GM18873 (cell line): Measurements from ENCODE around the gene NCLN.

Experiments used
- ATAC-seq: cut with Tn5 transposase; IDR thresholded peaks from one replicate; pipeline ENCODE4 v1.9.1; 2021; ENCODE audit warnings: mild to moderate bottlenecking, moderate library complexity, moderate number of reproducible peaks; ENCODE audit not compliant: unreplicated experiment, low FRiP score

The NCLN gene, protein sequence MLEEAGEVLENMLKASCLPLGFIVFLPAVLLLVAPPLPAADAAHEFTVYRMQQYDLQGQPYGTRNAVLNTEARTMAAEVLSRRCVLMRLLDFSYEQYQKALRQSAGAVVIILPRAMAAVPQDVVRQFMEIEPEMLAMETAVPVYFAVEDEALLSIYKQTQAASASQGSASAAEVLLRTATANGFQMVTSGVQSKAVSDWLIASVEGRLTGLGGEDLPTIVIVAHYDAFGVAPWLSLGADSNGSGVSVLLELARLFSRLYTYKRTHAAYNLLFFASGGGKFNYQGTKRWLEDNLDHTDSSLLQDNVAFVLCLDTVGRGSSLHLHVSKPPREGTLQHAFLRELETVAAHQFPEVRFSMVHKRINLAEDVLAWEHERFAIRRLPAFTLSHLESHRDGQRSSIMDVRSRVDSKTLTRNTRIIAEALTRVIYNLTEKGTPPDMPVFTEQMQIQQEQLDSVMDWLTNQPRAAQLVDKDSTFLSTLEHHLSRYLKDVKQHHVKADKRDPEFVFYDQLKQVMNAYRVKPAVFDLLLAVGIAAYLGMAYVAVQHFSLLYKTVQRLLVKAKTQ

GRCh38 chr19:3185461-3186159 is at the start of gene NCLN:
Gene NCLN (plus strand): TSS chr19:3185930. CDS start chr19:3186031, 101 bp downstream.
- peak; percentile 61 for ATAC-seq

GRCh38 chr19:3135961-3136683 is 49.6 kb upstream of the NCLN start, which contains the start of gene GNA15:
Gene GNA15 (plus strand): TSS chr19:3136033. CDS start chr19:3136451, 418 bp downstream.
- ATAC-seq, result no peak

- no peak for ATAC-seq
Observed at GRCh38 chr19:3136684-3137055, 49.1 kb upstream of the NCLN start.

GRCh38 chr19:3137119-3137518 is 48.6 kb upstream of the NCLN start:
- no peak for ATAC-seq

GRCh38 chr19:3138268-3138667 is 47.5 kb upstream of the NCLN start:
- no peak for ATAC-seq

GRCh38 chr19:3140667-3141038 is 45.1 kb upstream of the NCLN start:
- ATAC-seq, result no peak

DNA sequence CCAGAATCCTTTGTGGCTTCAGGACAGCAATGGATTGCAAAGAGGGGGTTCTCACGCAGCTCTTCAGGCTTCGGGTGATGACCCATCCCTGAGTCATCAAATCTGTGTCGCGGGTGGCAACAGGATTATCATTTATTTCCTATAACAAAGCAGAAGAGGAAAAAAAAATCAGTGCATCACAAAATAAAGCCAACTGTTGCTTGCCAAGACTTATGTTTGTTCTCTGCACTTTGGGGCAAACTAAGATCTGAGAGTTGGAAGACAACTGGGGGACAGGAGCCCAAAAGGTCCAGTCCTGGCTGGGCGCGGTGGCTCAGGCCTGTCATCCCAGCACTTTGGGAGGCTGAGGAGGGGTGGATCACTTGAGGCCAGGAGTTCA is 43.4 kb upstream of the NCLN start:
- no peak for ATAC-seq

DNA sequence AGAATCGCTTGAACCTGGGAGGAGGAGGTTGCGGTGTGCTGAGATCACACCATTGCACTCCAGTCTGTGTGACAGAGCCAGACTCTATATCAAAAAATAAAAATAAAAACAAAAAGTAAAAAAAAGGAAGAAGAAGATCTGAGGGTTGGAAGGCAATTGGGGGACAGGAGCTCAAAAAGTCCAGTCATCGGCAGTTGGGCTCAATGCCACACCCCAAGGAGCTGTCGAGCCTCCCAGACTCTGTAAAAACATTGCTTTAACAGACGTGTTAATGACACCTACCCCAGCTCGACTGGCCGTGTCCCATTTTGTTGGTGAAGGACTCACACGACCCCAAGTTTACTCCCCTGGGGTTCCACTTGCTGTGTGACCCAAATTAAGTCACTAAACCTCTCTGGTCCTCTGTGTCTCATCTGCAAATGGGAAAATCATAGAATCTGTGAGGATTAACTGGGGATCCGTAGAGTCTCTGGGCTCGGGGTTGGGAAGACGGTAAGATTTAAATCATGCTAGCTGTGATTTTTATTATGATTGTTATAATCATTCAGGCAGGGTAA is 42.9 kb upstream of the NCLN start:
- no peak for ATAC-seq

DNA sequence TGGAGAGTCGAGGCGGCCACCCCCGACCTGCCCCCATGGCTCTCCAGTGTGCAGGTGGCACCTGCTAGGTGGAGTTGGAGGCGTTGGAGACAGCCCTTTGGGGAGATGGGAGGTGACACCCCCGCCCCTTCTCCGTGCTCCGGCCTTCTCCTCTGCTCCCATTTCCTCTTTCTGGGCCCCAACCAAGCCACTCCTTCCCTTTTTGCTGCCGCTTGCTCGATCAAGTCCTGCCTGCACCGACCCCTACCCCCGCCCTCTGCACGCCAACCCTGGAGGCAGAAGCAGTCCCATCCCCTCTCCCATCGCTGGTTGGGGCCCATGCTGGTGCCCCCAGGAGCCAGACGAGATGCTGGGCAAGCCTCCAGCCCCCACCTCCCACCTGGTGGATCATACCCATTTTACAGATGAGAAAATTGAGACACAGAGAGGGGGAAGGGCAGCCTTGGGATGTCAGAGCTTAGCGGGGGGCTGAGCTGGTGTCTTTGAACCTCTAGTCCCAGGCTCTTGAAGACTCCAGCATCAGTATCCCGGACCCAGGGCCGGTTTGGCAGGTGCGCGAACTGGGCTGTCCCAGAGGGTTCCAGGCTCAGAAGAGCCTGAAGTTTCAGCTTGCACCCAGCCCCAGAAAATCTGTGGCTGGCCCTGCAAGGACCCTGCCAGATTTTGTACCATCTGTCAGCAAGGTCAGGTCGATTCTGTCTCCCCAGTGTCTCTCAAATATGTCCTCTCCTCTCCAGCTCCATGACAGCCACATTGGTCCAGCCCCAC is 39.6 kb upstream of the NCLN start:
- ATAC-seq, result no peak

- ATAC-seq, result no peak
Observed at GRCh38 chr19:3146677-3147100, 39.0 kb upstream of the NCLN start.

GRCh38 chr19:3148503-3148902 is 37.2 kb upstream of the NCLN start:
- ATAC-seq, result no peak

DNA sequence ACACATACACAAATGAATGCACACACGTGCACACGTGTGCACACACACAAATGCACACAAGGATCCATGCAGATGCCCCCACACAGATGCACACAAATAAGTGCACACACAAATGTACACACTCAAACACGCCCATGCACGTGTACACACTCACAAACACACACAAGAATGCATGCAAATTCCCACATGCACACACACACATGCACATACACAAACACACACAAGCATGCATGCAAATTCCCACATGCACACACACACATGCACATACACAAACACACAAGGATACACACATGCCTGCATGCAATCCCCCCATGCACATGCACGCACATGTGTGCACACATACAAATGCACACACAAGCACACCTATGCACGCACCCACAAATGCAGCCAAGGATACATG is 36.6 kb upstream of the NCLN start:
- no peak for ATAC-seq

GRCh38 chr19:3149526-3150505 is 35.9 kb upstream of the NCLN start:
- no peak for ATAC-seq

DNA sequence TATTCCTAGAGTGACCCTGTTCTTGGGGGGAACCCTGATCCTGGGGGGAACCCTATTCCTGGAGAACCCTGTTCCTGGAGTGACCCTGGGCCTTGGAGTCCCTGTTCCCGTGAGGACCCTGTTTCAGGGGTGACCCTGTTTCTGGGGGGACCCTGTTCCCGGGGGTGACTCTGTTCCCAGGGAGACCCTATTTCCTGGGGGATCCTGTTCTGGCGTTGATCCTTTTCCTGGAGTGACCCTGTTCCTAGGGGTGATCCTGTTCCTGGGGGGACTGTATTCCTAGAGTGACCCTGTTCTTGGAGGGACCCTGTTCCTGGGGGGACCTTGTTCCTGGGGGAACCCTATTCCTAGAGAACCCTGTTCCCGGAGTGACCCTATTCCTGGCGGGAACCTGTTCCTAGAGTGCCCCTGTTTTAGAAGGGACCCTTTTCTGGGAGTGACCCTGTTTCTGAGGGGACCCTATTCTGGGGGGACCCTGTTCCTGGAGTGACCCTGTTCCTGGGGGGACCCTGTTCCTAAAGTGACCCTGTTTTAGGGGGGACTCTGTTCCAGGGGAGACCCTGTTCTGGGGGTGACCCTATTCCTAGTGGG is 34.9 kb upstream of the NCLN start:
- no peak for ATAC-seq

GRCh38 chr19:3151563-3152418 is 33.9 kb upstream of the NCLN start:
- ATAC-seq, result no peak

DNA sequence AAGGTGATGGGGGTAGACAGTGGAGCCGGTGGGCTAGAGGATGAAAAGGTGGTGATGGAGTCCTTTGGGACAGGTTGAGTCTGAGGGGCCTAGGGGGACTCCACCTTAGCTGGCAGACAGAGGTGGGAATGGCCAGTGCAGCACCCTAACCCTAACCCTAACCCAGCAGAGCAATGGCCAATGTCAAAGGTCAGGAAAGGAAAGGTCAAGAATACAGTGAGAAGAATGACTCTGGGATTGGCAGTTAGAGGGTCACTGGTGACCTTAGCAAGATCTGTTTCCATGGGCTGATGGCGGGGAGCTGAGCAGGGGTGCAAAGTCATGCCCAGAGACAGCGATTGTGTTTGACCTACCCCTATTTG is 33.3 kb upstream of the NCLN start:
- no peak for ATAC-seq
